ENCODE results near the gene CLDN3. TPM values are rescaled to one million over a fixed set of nuclear protein-coding genes. Genes with fewer than 3 reads are reported as not detected.
A peak's percentile ranks its signal among the peaks of the same experiment; 100 is the strongest.

Gene CLDN3
- total RNA-seq, 6 donors from 2014 or later: 21.9 to 95.0 (median 43.9) TPM

DNA sequence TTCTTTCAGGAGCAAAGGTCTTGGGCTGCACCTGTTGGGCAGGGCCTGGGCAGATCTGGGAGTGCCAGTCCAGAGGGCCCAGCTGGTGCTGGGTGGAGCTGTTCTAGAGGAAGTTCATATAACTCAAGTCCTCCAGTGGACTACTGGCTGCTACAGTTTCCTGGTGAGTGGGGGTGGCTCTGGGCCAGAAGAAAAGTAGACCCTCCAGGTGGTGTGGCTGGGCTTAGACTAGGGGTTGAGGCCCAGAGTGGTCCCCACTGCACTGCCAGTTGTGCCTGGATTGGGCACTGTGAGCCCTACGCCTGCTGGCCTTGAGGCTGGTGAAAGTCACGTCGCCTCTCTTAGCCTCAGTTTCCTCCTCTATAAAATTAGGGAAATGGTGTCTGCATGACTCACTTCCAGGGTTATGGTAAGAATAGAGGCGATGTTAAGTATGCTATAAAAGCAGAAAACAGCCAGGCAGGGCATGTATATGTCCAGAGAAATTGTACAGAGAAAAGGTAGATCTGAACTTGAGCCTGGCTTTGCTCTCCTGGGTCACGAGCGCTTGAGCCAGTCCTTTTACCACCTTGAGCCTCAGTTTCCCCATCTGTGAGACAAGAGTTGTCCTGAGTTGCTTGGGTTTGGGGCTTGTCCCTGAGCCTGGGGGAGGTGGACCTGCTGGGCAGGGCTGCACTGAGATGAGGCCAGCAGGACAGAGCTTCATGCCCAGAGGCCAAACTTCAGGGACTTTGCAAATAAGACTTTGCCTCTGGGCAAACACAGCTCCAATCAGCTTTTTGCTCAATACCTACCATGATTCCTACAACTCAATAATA lies 3.8 kb upstream of the CLDN3 start:
- 79 to 82% methylated on average over 6 of the region's 6 CpGs for WGBS, 2 donors
- Histone ChIP-seq H3K4me3 (no peak overlapping the region), H3K27me3 (peaks cover 0 to 16% (median 6%) of the 10 kb centered on the region in 4 donors), H3K36me3 (no peaks in the 10 kb centered on the region), H3K4me1 (peaks cover 0 to 22% (median 10%) of the 10 kb centered on the region in 4 donors), H3K27ac (no peak overlapping the region), H3K9me3 (no peaks in the 10 kb centered on the region)
- ATAC-seq (ENCODE audit: low FRiP score in 2 of 2) (no peak), DNase-seq (no peak)
- TF ChIP-seq POLR2AphosphoS5 (IDR thresholded peaks at IDR 0.05): no peak

DNA sequence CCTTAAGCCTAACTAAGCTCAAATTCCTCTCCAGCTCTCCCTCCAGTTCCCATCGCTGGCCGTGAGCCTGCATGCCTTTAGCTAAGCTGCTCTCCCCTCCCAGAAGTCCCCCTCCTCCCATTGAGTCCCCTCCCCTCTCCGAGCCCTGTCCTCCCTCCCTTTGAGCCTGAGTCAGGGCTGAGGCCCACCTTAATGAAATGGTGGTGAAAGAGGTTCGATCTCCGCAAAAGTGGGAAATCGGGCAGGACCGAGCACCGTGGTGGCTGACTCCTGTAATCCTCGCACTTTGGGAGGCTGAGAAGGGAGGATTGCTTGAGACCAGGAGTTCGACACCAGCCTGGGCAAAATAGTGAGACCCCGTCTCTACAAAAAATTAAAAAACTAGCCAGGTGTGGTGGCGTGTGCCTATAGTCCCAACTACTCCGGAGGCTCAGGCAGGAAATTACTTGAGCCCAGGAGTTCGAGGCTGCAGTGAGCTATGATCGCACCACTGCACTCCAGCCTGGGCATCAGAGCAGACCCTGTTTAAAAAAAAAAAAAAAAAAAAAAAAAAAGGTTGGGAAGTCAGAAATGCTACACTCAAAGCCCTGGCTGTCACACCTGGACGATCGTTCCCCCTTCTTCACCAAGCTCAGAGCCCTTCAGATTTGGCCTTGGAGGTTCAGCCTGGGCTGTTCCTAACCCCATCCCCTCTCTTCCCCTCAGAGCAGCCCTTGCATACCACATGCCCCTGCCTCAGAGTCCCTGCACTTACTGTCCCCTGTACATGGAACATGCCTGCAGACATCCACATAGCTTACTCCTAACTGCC lies 995 bp upstream of the CLDN3 start:
- Histone ChIP-seq H3K4me1 (peaks cover 0 to 27% (median 13%) of the 10 kb centered on the region in 4 donors), H3K4me3 (peak overlapping the region in 3 of 4 donors; percentile 45 to 49 (median 46)), H3K27ac (peak overlapping the region in 3 of 4 donors; percentile 67 to 75 (median 69)), H3K36me3 (no peaks in the 10 kb centered on the region), H3K9me3 (no peaks in the 10 kb centered on the region), H3K27me3 (peaks cover 0 to 19% (median 6%) of the 10 kb centered on the region in 4 donors)
- no peak for DNase-seq
- WGBS, 2 donors: 62 to 68% methylated on average over 17 of the region's 17 CpGs
- TF ChIP-seq POLR2A (IDR thresholded peaks at IDR 0.05): no peak
- TF ChIP-seq POLR2AphosphoS5 (IDR thresholded peaks at IDR 0.05): no peak
- TF ChIP-seq, protein P1, sequence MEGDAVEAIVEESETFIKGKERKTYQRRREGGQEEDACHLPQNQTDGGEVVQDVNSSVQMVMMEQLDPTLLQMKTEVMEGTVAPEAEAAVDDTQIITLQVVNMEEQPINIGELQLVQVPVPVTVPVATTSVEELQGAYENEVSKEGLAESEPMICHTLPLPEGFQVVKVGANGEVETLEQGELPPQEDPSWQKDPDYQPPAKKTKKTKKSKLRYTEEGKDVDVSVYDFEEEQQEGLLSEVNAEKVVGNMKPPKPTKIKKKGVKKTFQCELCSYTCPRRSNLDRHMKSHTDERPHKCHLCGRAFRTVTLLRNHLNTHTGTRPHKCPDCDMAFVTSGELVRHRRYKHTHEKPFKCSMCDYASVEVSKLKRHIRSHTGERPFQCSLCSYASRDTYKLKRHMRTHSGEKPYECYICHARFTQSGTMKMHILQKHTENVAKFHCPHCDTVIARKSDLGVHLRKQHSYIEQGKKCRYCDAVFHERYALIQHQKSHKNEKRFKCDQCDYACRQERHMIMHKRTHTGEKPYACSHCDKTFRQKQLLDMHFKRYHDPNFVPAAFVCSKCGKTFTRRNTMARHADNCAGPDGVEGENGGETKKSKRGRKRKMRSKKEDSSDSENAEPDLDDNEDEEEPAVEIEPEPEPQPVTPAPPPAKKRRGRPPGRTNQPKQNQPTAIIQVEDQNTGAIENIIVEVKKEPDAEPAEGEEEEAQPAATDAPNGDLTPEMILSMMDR (IDR thresholded peaks at IDR 0.05): no peak
- TF ChIP-seq EP300 (IDR thresholded peaks at IDR 0.05): no peak
- ATAC-seq (ENCODE audit: low FRiP score in 2 of 2): no peak

DNA sequence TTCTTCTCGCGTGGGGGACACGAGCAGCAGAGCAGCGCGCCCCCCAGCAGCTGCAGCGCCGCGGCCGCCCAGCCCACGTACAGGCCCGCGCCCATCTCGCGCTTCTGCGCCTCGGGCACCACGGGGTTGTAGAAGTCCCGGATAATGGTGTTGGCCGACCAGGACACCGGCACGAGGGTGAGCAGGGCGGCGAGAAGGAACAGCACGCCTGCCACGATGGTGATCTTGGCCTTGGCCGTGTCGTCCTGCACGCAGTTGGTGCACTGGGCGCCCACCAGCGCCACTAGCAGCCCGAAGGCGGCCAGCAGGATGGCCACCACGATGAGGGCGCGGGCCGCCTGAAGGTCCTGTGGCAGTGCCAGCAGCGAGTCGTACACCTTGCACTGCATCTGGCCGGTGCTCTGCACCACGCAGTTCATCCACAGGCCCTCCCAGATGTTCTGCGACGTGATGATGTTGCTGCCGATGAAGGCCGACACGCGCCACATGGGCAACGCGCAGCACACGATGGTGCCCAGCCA lies 529 bp downstream of the CLDN3 start:
- H3K4me1 ChIP-seq: peaks cover 0 to 27% (median 13%) of the 10 kb centered on the region in 4 donors
- 30 to 32% methylated on average over 14 to 35 of the region's 49 CpGs for WGBS, 2 donors
- peak in 1 of 2 donors; percentile 17 for ATAC-seq (ENCODE audit: low FRiP score in 2 of 2)
- DNase-seq: peak; percentile 31 to 81
- no peaks in the 10 kb centered on the region for H3K36me3 ChIP-seq
- TF ChIP-seq POLR2A (IDR thresholded peaks at IDR 0.05) (no peak), POLR2AphosphoS5 (IDR thresholded peaks at IDR 0.05) (no peak), EP300 (IDR thresholded peaks at IDR 0.05) (no peak)
- TF ChIP-seq, protein P1 (IDR thresholded peaks at IDR 0.05): peak in 1 of 6 experiments; percentile 18
- peak overlapping the region in 3 of 4 donors; percentile 45 to 49 (median 46) for H3K4me3 ChIP-seq
- H3K27me3 ChIP-seq: peaks cover 0 to 19% (median 6%) of the 10 kb centered on the region in 4 donors
- peak overlapping the region; percentile 31 to 75 (median 68) for H3K27ac ChIP-seq
- H3K9me3 ChIP-seq: no peaks in the 10 kb centered on the region

DNA sequence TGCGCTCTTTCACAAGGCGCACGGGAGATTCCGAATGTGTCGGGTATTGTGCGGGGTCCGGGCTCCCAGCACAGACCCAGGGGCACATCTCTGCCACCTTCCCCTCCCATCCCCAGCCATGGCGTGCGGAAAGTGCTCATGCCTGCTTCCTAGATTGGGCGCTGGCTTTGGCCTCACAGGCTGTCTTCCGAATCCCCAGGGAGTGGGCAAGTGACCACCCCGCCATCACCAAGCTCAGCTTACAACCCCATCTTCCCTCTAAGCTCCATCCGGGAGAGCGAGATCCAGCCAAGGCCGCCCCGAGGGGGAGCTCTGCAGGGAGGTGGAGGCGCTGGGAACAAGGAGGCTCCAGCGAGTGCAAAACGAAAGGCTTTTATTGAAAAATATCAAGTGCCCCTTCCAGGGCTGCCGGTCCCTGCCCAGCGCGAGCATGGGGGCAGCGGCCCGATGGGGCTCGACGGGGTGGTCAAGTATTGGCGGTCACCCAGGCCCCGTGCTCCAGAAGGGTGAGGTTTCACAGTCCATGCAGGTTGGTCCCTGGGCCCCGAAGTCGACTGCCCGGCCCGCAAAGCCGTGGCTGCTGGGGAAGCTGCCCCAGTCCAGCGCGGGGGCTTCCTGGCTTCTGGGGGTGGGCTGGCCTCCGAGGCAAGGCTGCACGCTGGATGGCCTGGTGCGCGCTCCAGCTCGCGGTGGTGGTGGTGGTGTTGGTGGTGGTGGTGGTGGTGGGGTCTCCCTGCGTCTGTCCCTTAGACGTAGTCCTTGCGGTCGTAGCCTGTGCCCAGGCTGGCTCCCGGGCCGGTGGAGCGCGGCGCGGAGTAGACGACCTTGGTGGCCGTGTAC lies 1.2 kb downstream of the CLDN3 start:
- H3K27ac ChIP-seq: peak overlapping the region in 1 of 4 donors; percentile 75
- 40 to 69% methylated on average over 14 to 41 of the region's 53 CpGs for WGBS, 2 donors
- H3K9me3 ChIP-seq: no peaks in the 10 kb centered on the region
- peak in 1 of 2 donors; percentile 84 for DNase-seq
- H3K4me1 ChIP-seq: peaks cover 0 to 27% (median 13%) of the 10 kb centered on the region in 4 donors
- H3K4me3 ChIP-seq: peak overlapping the region in 3 of 4 donors; percentile 45 to 49 (median 46)
- TF ChIP-seq, protein P1 (IDR thresholded peaks at IDR 0.05): no peak
- TF ChIP-seq POLR2A (IDR thresholded peaks at IDR 0.05) (no peak), EP300 (IDR thresholded peaks at IDR 0.05) (no peak), POLR2AphosphoS5 (IDR thresholded peaks at IDR 0.05) (no peak)
- peaks cover 0 to 19% (median 6%) of the 10 kb centered on the region in 4 donors for H3K27me3 ChIP-seq
- no peaks in the 10 kb centered on the region for H3K36me3 ChIP-seq
- no peak for ATAC-seq (ENCODE audit: low FRiP score in 2 of 2)

Measured in upper lobe of left lung (tissue), 6 donors.